HepG2 (cell line): ENCODE measurements around the gene SIKE1. TPM values are rescaled to one million over a fixed set of nuclear protein-coding genes. Genes with fewer than 3 reads are reported as not detected.

Experiments
- CBX2 ChIP-seq, 2 experiments: fragments of 200-600 bp in 1 of 2; sonication (generic); formaldehyde crosslinking in 1 of 2; IDR thresholded peaks; 2 replicates each; pipeline versions ENCODE4 v1.7.0 to v1.8.1; 2018 to 2022; ENCODE audit warnings: low read depth in 2 of 2, low read length in 1 of 2, mild to moderate bottlenecking in 1 of 2, missing genetic modification reagents in 1 of 2
- CENPT ChIP-seq: sonication (generic); formaldehyde crosslinking; IDR thresholded peaks from 2 replicates; pipeline ENCODE4 v1.8.0; 2022; ENCODE audit warnings: low read depth, mild to moderate bottlenecking, moderate library complexity, missing genetic modification reagents
- DDIT3 ChIP-seq: sonication (generic); formaldehyde crosslinking; IDR thresholded peaks from 2 replicates; pipeline ENCODE4 v1.4.0; 2020; ENCODE audit warnings: mild to moderate bottlenecking, missing genetic modification reagents
- FOXK1 ChIP-seq: sonication (generic); formaldehyde crosslinking; IDR thresholded peaks from 2 replicates; pipeline ENCODE4 v1.4.0; 2020; ENCODE audit warnings: low read depth, missing genetic modification reagents, borderline replicate concordance
- GMEB2 ChIP-seq: IDR thresholded peaks from 2 replicates; pipeline ENCODE4 v1.6.1; 2016; ENCODE audit warnings: missing biosample characterization, missing genetic modification reagents, low read depth
- HNF4A ChIP-seq: sonication (generic); formaldehyde crosslinking; IDR thresholded peaks from 2 replicates; pipeline ENCODE4 v1.4.0; 2020; ENCODE audit warnings: missing genetic modification reagents
- HOXA7 ChIP-seq: sonication (generic); formaldehyde crosslinking; IDR thresholded peaks from 2 replicates; pipeline ENCODE4 v1.8.1; 2022; ENCODE audit warnings: mild to moderate bottlenecking, missing genetic modification reagents, moderate library complexity
- IKZF1 ChIP-seq: fragments of 450-650 bp; IDR thresholded peaks from 2 replicates; pipeline ENCODE4 v1.7.1; 2016
- KDM2A ChIP-seq: sonication (generic); formaldehyde crosslinking; IDR thresholded peaks from 2 replicates; pipeline ENCODE4 v1.4.0; 2020; ENCODE audit warnings: low read depth, missing genetic modification reagents, borderline replicate concordance
- MEIS1 ChIP-seq: sonication (generic); formaldehyde crosslinking; IDR thresholded peaks from 2 replicates; pipeline ENCODE4 v1.9.0; 2021; ENCODE audit warnings: mild to moderate bottlenecking, missing genetic modification reagents, moderate library complexity, borderline replicate concordance
- NFE2L2 ChIP-seq: fragments of 150-350 bp; IDR thresholded peaks from 2 replicates; pipeline ENCODE4 v1.6.1; 2014; ENCODE audit warnings: low read length
- NKX3-1 ChIP-seq: sonication (generic); formaldehyde crosslinking; IDR thresholded peaks from 2 replicates; pipeline ENCODE4 v1.5.0; 2020; ENCODE audit warnings: missing genetic modification reagents
- ZBTB43 ChIP-seq: sonication (generic); formaldehyde crosslinking; conservative IDR thresholded peaks from 2 replicates; pipeline ENCODE4 v1.4.0; 2020; ENCODE audit warnings: missing genetic modification reagents
- ZIK1 ChIP-seq: sonication (generic); formaldehyde crosslinking; IDR thresholded peaks from 2 replicates; pipeline ENCODE4 v1.5.0; 2020; ENCODE audit warnings: mild to moderate bottlenecking, low read depth, missing genetic modification reagents, borderline replicate concordance
- ZMYM3 ChIP-seq: sonication (generic); formaldehyde crosslinking; IDR thresholded peaks from 2 replicates; pipeline ENCODE4 v1.5.1; 2020; ENCODE audit warnings: mild to moderate bottlenecking, missing genetic modification reagents
- ZNF180 ChIP-seq: sonication (generic); formaldehyde crosslinking; IDR thresholded peaks from 2 replicates; pipeline ENCODE4 v1.4.0; 2020; ENCODE audit warnings: low read depth, missing genetic modification reagents, borderline replicate concordance
- ZNF34 ChIP-seq: sonication (generic); formaldehyde crosslinking; IDR thresholded peaks from 2 replicates; pipeline ENCODE4 v1.4.0; 2020; ENCODE audit warnings: mild to moderate bottlenecking, missing genetic modification reagents, borderline replicate concordance
- ZNF510 ChIP-seq: sonication (generic); formaldehyde crosslinking; IDR thresholded peaks from 2 replicates; pipeline ENCODE4 v1.4.0; 2020; ENCODE audit warnings: low read depth, mild to moderate bottlenecking, missing genetic modification reagents
- ZNF614 ChIP-seq: IDR thresholded peaks from 2 replicates; pipeline ENCODE4 v1.6.1; 2018; ENCODE audit warnings: missing biosample characterization, missing genetic modification reagents, inconsistent platforms, borderline replicate concordance
- ZNF737 ChIP-seq: sonication (generic); formaldehyde crosslinking; IDR thresholded peaks from 2 replicates; pipeline ENCODE4 v1.5.0; 2020; ENCODE audit warnings: missing genetic modification reagents, mild to moderate bottlenecking, borderline replicate concordance
- ZXDC ChIP-seq: sonication (generic); formaldehyde crosslinking; IDR thresholded peaks from 2 replicates; pipeline ENCODE4 v1.5.0; 2020; ENCODE audit warnings: mild to moderate bottlenecking, missing genetic modification reagents
- polyA plus RNA-seq, 8 experiments: library from polyadenylated mRNA; depleted of rRNA in 3 of 8; stranded (reverse) in 7 of 8; unstranded in 1 of 8; fragments of >200 nt; fragmentation: Illumina TruSeq in 4 of 8; extraction: Trizol in 4 of 8; gene quantifications; 2 replicates each; pipeline versions ENCODE4 v1.2.1 to v1.2.3, GENCODE V29; 2011 to 2016; ENCODE audit warnings: low read depth in 4 of 8, missing spikeins in 1 of 8, mixed read lengths in 1 of 8; ENCODE audit not compliant: insufficient read depth in 1 of 8
- total RNA-seq, 5 experiments: library from RNA; depleted of rRNA; stranded (reverse); fragments of >200 nt; fragmentation: Illumina TruSeq; extraction: Trizol; gene quantifications; 2 replicates each; pipeline ENCODE4 v1.2.3, GENCODE V29; 2016; ENCODE audit warnings: low read depth in 1 of 5
- TF ChIP-seq, protein P1 (sequence below): sonication (generic); formaldehyde crosslinking; IDR thresholded peaks from 2 replicates; pipeline ENCODE4 v1.4.0; 2020; ENCODE audit warnings: mild to moderate bottlenecking, missing genetic modification reagents

Gene SIKE1
- total and polyA plus RNA-seq, 2 of the 13 experiments (the other 11 are each of a cell fraction or from before 2014, with no cell fraction given) = 36.5 to 58.4 TPM

- TF ChIP-seq, protein P1, sequence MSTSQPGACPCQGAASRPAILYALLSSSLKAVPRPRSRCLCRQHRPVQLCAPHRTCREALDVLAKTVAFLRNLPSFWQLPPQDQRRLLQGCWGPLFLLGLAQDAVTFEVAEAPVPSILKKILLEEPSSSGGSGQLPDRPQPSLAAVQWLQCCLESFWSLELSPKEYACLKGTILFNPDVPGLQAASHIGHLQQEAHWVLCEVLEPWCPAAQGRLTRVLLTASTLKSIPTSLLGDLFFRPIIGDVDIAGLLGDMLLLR (CRISPR knock-in tag) = no peak
- no peak for TF ChIP-seq NFE2L2
- TF ChIP-seq MEIS1 (CRISPR knock-in tag) = peak; percentile 86; the same call in 1 of the 2 replicates
- no peak for TF ChIP-seq CBX2 (IDR thresholded peaks at IDR 0.05; ENCODE audit: low read depth, low read length)
- no peak for TF ChIP-seq CBX2 (CRISPR knock-in tag; IDR thresholded peaks at IDR 0.05; ENCODE audit: low read depth)
- TF ChIP-seq ZIK1 (CRISPR knock-in tag) = no peak; the same call in 1 of the 2 replicates
- TF ChIP-seq GMEB2 (CRISPR knock-in tag) = 0 out of 2 replicates have a peak, but pooled peaks have one; percentile 41
- peak; percentile 80 for TF ChIP-seq FOXK1 (CRISPR knock-in tag)
- peak; percentile 90 for TF ChIP-seq CENPT (CRISPR knock-in tag)
- TF ChIP-seq ZNF737 (CRISPR knock-in tag) = no peak
- TF ChIP-seq HNF4A (CRISPR knock-in tag) = peak; percentile 53
- peak; percentile 72; the same call in 1 of the 2 replicates for TF ChIP-seq ZNF510 (CRISPR knock-in tag)
- TF ChIP-seq ZBTB43 (CRISPR knock-in tag) = peak; percentile 64
- TF ChIP-seq ZNF34 (CRISPR knock-in tag) = peak; percentile 85; the same call in 1 of the 2 replicates
- peak; percentile 86 for TF ChIP-seq KDM2A
- peak; percentile 72; the same call in 1 of the 2 replicates for TF ChIP-seq ZNF614
- no peak for TF ChIP-seq IKZF1
- no peak for TF ChIP-seq HOXA7 (CRISPR knock-in tag)
- no peak for TF ChIP-seq ZXDC (CRISPR knock-in tag)
- TF ChIP-seq ZNF180 (CRISPR knock-in tag) = no peak; the same call in 1 of the 2 replicates
- TF ChIP-seq DDIT3 (CRISPR knock-in tag) = no peak
- 0 out of 2 replicates have a peak, but pooled peaks have one; percentile 63 for TF ChIP-seq NKX3-1
- TF ChIP-seq ZMYM3 (CRISPR knock-in tag) = no peak
These were observed at the start of gene SIKE1 (continued) for GRCh38 chr1:114780344-114781226.
